Stimulated activated CD8-positive, alpha-beta memory T cell treated with anti-CD3 and anti-CD28 coated beads, Interleukin-12 subunit alpha, Interleukin-12 subunit beta, amount 100 ng/mL, for 24 hours (primary cell): Measurements from ENCODE around the gene FAM81A.

Experiments used
- DNase-seq: peaks from one replicate; pipeline ENCODE4 v3.0.0-alpha.2; 2020; ENCODE audit errors: extremely low read depth

Gene FAM81A

GRCh38 chr15:59540654-59541053 lies 102.7 kb downstream of the FAM81A start:
- DNase-seq = no peak

- no peak for DNase-seq
Measured at GRCh38 chr15:59541750-59542149, 103.8 kb downstream of the FAM81A start.

GRCh38 chr15:59543721-59544547 lies 105.9 kb downstream of the FAM81A start:
- DNase-seq = no peak

- no peak for DNase-seq
Measured at GRCh38 chr15:59545573-59545972, 107.6 kb downstream of the FAM81A start.

GRCh38 chr15:59548501-59549226 lies 110.7 kb downstream of the FAM81A start:
- DNase-seq = no peak

- no peak for DNase-seq
Measured at GRCh38 chr15:59549301-59550185, 111.6 kb downstream of the FAM81A start.

- DNase-seq = no peak
Measured at GRCh38 chr15:59550530-59550929, 112.5 kb downstream of the FAM81A start.

GRCh38 chr15:59550956-59551355 lies 113.0 kb downstream of the FAM81A start:
- DNase-seq = no peak

GRCh38 chr15:59553879-59554735 lies 116.1 kb downstream of the FAM81A start:
- DNase-seq = no peak

GRCh38 chr15:59555696-59556095 lies 117.7 kb downstream of the FAM81A start:
- no peak for DNase-seq

GRCh38 chr15:59556380-59556779 lies 118.4 kb downstream of the FAM81A start:
- DNase-seq = no peak

- DNase-seq = no peak
Measured at GRCh38 chr15:59557581-59557980, 119.6 kb downstream of the FAM81A start.

- DNase-seq = no peak
Measured at GRCh38 chr15:59558851-59559250, 120.9 kb downstream of the FAM81A start.

GRCh38 chr15:59561547-59561946 lies 123.6 kb downstream of the FAM81A start:
- DNase-seq = no peak

- no peak for DNase-seq
Measured at GRCh38 chr15:59562448-59563186, 124.6 kb downstream of the FAM81A start.

GRCh38 chr15:59565299-59565698 lies 127.3 kb downstream of the FAM81A start:
- no peak for DNase-seq

- no peak for DNase-seq
Measured at GRCh38 chr15:59567324-59567723, 129.3 kb downstream of the FAM81A start.

GRCh38 chr15:59569477-59569876 lies 131.5 kb downstream of the FAM81A start:
- DNase-seq = no peak

GRCh38 chr15:59570315-59570714 lies 132.3 kb downstream of the FAM81A start:
- DNase-seq = no peak

GRCh38 chr15:59571606-59572005 lies 133.6 kb downstream of the FAM81A start:
- DNase-seq = no peak
